Measurements from ENCODE around the gene CD38.

CD38 gene

DNA sequence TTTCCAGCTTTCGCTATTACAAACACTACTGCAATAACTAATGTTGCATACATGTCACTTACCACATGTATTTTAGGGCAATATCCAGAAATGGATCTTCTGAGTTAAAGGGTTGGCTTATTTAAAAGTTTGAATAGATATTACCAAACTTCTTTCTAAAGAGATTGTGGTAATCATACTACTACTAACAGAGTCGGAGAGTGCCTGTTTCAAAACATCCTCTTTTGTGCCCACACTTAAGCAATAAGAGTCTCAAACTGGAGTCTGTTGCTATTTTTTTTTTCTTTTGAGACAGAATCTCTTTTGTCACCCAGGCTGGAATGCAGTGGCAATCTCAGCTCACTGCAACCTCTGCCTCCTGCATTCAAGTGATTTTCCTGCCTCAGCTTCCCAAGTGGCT, 124.6 kb downstream of the CD38 start:
- no peak for DNase-seq
